K562 (cell line): ENCODE results near the gene ZNRF1. TPM values are rescaled to one million over a fixed set of nuclear protein-coding genes. Genes with fewer than 3 reads are reported as not detected.

Experiments
- ATAC-seq: fragments of 200-7000 bp; cut with Tn5 transposase; 3 replicates; pipeline ENCODE4 v1.9.1; 2020; ENCODE audit warnings: moderate library complexity
- BruUV-seq: library from RNA; stranded (reverse); fragments of 400-500 nt; replicated peaks from 2 replicates; lab custom pipeline; 2021; lab: Mats Ljungman, UMichigan
- CTCF ChIA-PET: fragments of 300-600 bp; formaldehyde crosslinking; extraction: SDS; loops from one replicate; lab custom pipeline; 2021; ENCODE audit warnings: low intra/inter-chr PET ratio; lab: Yijun Ruan, JAX
- POLR2A ChIA-PET: fragments of 300-600, 350-650 bp; sonication (Branson Sonifier 250); formaldehyde crosslinking; extraction: SDS; loops from one replicate; lab custom pipeline; 2021; ENCODE audit warnings: antibody characterized with exemption, inconsistent platforms; lab: Yijun Ruan, JAX
- DNase-seq, 4 experiments: peaks; one replicate each; pipeline versions ENCODE4 v3.0.0 to v3.0.0-alpha.2; 2011 to 2018; ENCODE audit warnings: low spot score in 3 of 4, mixed read lengths in 3 of 4; ENCODE audit errors: extremely low read depth in 1 of 4
- FAIRE-seq: peaks from 2 replicates; lab custom pipeline; 2011; peaks lifted over from hg19 to GRCh38; lab: Jason Lieb, UNC
- H2AFZ ChIP-seq: 2 replicates; pipeline ENCODE4 v1.6.0; 2011; ENCODE audit warnings: low read depth, low read length, control low read depth, inconsistent platforms
- H3K27ac ChIP-seq: fragments of 200-600 bp; 3 replicates; pipeline ENCODE4 v1.8.0; 2011; ENCODE audit warnings: low read depth, mild to moderate bottlenecking, control low read depth, inconsistent platforms, low read length, moderate library complexity, mixed read lengths; ENCODE audit errors: extremely low read depth
- H3K27me3 ChIP-seq, 2 experiments: fragments of 300-600 bp in 1 of 2; 2 replicates in 1 of 2; 3 replicates in 1 of 2; pipeline versions ENCODE4 v1.6.0 to v1.8.0; 2011; ENCODE audit warnings: inconsistent platforms in 2 of 2, low read length in 2 of 2, mild to moderate bottlenecking in 1 of 2, mixed read lengths in 1 of 2, moderate library complexity in 1 of 2; ENCODE audit not compliant: control insufficient read depth in 2 of 2, insufficient read depth in 2 of 2
- H3K36me3 ChIP-seq: fragments of 300-600 bp; 3 replicates; pipeline ENCODE4 v1.8.0; 2011; ENCODE audit warnings: mild to moderate bottlenecking, low read length, inconsistent platforms; ENCODE audit not compliant: control insufficient read depth, insufficient read depth
- H3K4me1 ChIP-seq, 2 experiments: fragments of 200-600 bp in 1 of 2; replicated peaks in 1 of 2; 2 replicates in 1 of 2; 3 replicates in 1 of 2; pipeline versions ENCODE4 v1.5.1 to v1.8.0; 2011; ENCODE audit warnings: inconsistent platforms in 2 of 2, low read length in 2 of 2, mild to moderate bottlenecking in 1 of 2, mixed read lengths in 1 of 2, moderate library complexity in 1 of 2; ENCODE audit not compliant: control insufficient read depth in 2 of 2, insufficient read depth in 2 of 2
- H3K4me2 ChIP-seq: 2 replicates; pipeline ENCODE4 v1.6.1; 2011; ENCODE audit warnings: low read length, control low read depth, inconsistent platforms, mixed read lengths; ENCODE audit not compliant: insufficient read depth
- H3K4me3 ChIP-seq: fragments of 200-600 bp; sonication (generic), shearing (Covaris generic); 2 replicates; pipeline ENCODE4 v1.5.1; 2016; ENCODE audit warnings: control low read depth, inconsistent platforms
- H3K79me2 ChIP-seq: fragments of 200-600 bp; 3 replicates; pipeline ENCODE4 v1.8.0; 2011; ENCODE audit warnings: low read length, inconsistent platforms; ENCODE audit not compliant: control insufficient read depth, insufficient read depth
- H3K9ac ChIP-seq, 2 experiments: 2 replicates each; pipeline versions ENCODE4 v1.6.0 to v1.6.1; 2011; ENCODE audit warnings: low read depth in 2 of 2, low read length in 2 of 2, control low read depth in 1 of 2, inconsistent platforms in 1 of 2, mild to moderate bottlenecking in 1 of 2, mixed read lengths in 1 of 2; ENCODE audit not compliant: insufficient read depth in 1 of 2
- H3K9me1 ChIP-seq: one replicate; pipeline ENCODE4 v1.6.0; 2011; ENCODE audit warnings: inconsistent platforms, mild to moderate bottlenecking, low read length, moderate library complexity; ENCODE audit not compliant: control insufficient read depth, insufficient read depth
- H3K9me3 ChIP-seq: replicated peaks from 2 replicates; pipeline ENCODE4 v1.5.1; 2011; ENCODE audit warnings: low read depth, low read length, inconsistent platforms; ENCODE audit not compliant: control insufficient read depth, insufficient read depth
- H4K20me1 ChIP-seq: replicated peaks from 2 replicates; pipeline ENCODE4 v1.6.1; 2011; ENCODE audit warnings: low read length, inconsistent platforms, mixed read lengths; ENCODE audit not compliant: control insufficient read depth, insufficient read depth
- ERF ChIP-seq: fragments of 450-650 bp; formaldehyde crosslinking; IDR thresholded peaks from 2 replicates; pipeline ENCODE4 v1.4.0; 2020; ENCODE audit warnings: mild to moderate bottlenecking, mixed read lengths
- FOXP4 ChIP-seq: sonication (generic); formaldehyde crosslinking; IDR thresholded peaks from 2 replicates; pipeline ENCODE4 v1.8.0; 2022; ENCODE audit warnings: mild to moderate bottlenecking, missing genetic modification reagents, borderline replicate concordance
- GABPA ChIP-seq: fragments of 200-800 bp; sonication (Bioruptor generic); conservative IDR thresholded peaks from 2 replicates; pipeline ENCODE4 v1.6.1; 2016; ENCODE audit warnings: low read depth, missing genetic modification characterization, missing compliant biosample characterization
- PCBP2 ChIP-seq: fragments of 200-400 bp; formaldehyde crosslinking; IDR thresholded peaks from 2 replicates; pipeline ENCODE4 v1.6.1; 2018; ENCODE audit warnings: low read length, low read depth, mild to moderate bottlenecking, moderate library complexity; ENCODE audit not compliant: poor library complexity, severe bottlenecking
- PURB ChIP-seq: sonication (generic); formaldehyde crosslinking; IDR thresholded peaks from 2 replicates; pipeline ENCODE4 v1.9.0; 2021; ENCODE audit warnings: low read depth, mild to moderate bottlenecking, missing genetic modification reagents
- TAL1 ChIP-seq: fragments of 450-650 bp; IDR thresholded peaks from 2 replicates; pipeline ENCODE4 v1.6.1; 2016; ENCODE audit warnings: mild to moderate bottlenecking
- ZNF121 ChIP-seq: sonication (generic); formaldehyde crosslinking; conservative IDR thresholded peaks from 2 replicates; pipeline ENCODE4 v1.8.0; 2022; ENCODE audit warnings: missing genetic modification reagents
- ZNF512 ChIP-seq: IDR thresholded peaks from 2 replicates; pipeline ENCODE4 v1.6.1; 2016; ENCODE audit warnings: missing genetic modification characterization, missing compliant biosample characterization
- WGBS: fragments of 100-300 bp; shearing (Covaris generic); methylation state at CpG from one replicate; pipeline ENCODE4 v1.1.6; 2016; ENCODE audit warnings: low coverage, mixed read lengths; ENCODE audit not compliant: insufficient coverage; ENCODE audit errors: missing lambda C conversion rate; 5-methylcytosine and 5-hydroxymethylcytosine counted together
- in situ Hi-C: fragments of 300-500 bp; cut with MboI; formaldehyde crosslinking; loops from 4 replicates; pipeline ENCODE4 v1.15.0; 2018; ENCODE audit warnings: inconsistent platforms, mixed read lengths
- intact Hi-C: fragments of 100-400 bp; cut with micrococcal nuclease; formaldehyde crosslinking; loops from 2 replicates; pipeline ENCODE4 v1.14.2; 2022
- polyA plus RNA-seq, 8 experiments: library from polyadenylated mRNA; depleted of rRNA in 4 of 8; stranded (reverse) in 5 of 8; unstranded in 3 of 8; fragments of >200 nt; fragmentation: Nextera tagmentation in 2 of 8; fragmentation: Illumina TruSeq in 1 of 8; extraction: Ambion mirVana in 2 of 8; extraction: Trizol in 1 of 8; gene quantifications; 2 replicates each; pipeline versions ENCODE4 v1.2.1 to v1.2.3, GENCODE V29; 2011 to 2014; ENCODE audit warnings: inconsistent platforms in 1 of 8, missing spikeins in 1 of 8
- total RNA-seq, 7 experiments: library from RNA; depleted of rRNA in 6 of 7; stranded (reverse); fragments of >200 nt in 6 of 7; fragmentation: Illumina TruSeq in 2 of 7; extraction: Trizol in 2 of 7; gene quantifications; 2 replicates each; pipeline versions ENCODE4 v1.2.1 to v1.2.3, GENCODE V29; 2011 to 2021; ENCODE audit warnings: low replicate concordance in 1 of 7

ZNRF1 gene
- total and polyA plus RNA-seq, 9 of the 15 experiments (the other 6 are each of a cell fraction or from before 2014, with no cell fraction given) = 9.5 to 37.7 (median 20.0) TPM

GRCh38 chr16:74973304-74973703 is 25.5 kb upstream of the ZNRF1 start:
- peaks cover 2% of the 10 kb centered on the region; the same call in 1 of the 3 replicates for H3K79me2 ChIP-seq
- ChIA-PET POLR2A (interaction anchor here (0.6 to 0.7 kb wide), 2 partner anchors 225 to 226 kb away, joined by 3 read pairs; no protein-coding TSS in a partner anchor), CTCF (no interaction called here)
- no peak overlapping the region for H3K9ac ChIP-seq
- intact Hi-C loops (no loop called here), in situ Hi-C loops (no loop called here)
- H3K4me2 ChIP-seq = no peak overlapping the region
- no TSS peak for BruUV-seq
- ATAC-seq = peak; percentile 67
- 0 out of 2 replicates have a peak, but pooled peaks cover under 1% of the 10 kb centered on the region for H4K20me1 ChIP-seq
- no peaks in the 10 kb centered on the region for H3K27me3 ChIP-seq
- no peak for FAIRE-seq
- H3K4me3 ChIP-seq = no peak overlapping the region
- H3K4me1 ChIP-seq = no peaks in the 10 kb centered on the region; a peak in 1 of 5 replicates
- WGBS = 95% methylated on average over 7 of the region's 10 CpGs
- no peaks in the 10 kb centered on the region for H3K9me3 ChIP-seq
- DNase-seq = no peak
- H3K27ac ChIP-seq = no peak overlapping the region
- H2AFZ ChIP-seq = no peak overlapping the region
- TF ChIP-seq PCBP2 (no peak), PURB (CRISPR knock-in tag) (no peak), ZNF512 (tag) (no peak), TAL1 (no peak), FOXP4 (CRISPR knock-in tag) (no peak), ERF (CRISPR knock-in tag) (no peak), ZNF121 (CRISPR knock-in tag) (peak; percentile 80), GABPA (no peak)
- H3K36me3 ChIP-seq = peaks cover 24% of the 10 kb centered on the region; the same call in 1 of the 3 replicates
- no peaks in the 10 kb centered on the region for H3K9me1 ChIP-seq
